Retinal pigment epithelial cell (primary cell): ENCODE measurements around the gene NDUFS4.
"Not testable (repeated sequence)": the region's sequence is repeated elsewhere in the genome, so short reads cannot be mapped to it uniquely, and the experiment has no call there.

Source experiments
- DNase-seq: peaks from one replicate; pipeline ENCODE4 v3.0.0-alpha.2; 2010; ENCODE audit warnings: low read depth
- H3K4me3 ChIP-seq: 2 replicates; pipeline ENCODE4 v1.5.1; 2011; ENCODE audit warnings: mild to moderate bottlenecking, low read length, control low read depth, moderate library complexity
- TF ChIP-seq, protein P1 (sequence below): conservative IDR thresholded peaks from 2 replicates; pipeline ENCODE4 v1.5.1; 2011; ENCODE audit warnings: low read depth, low read length, control low read depth, inconsistent platforms

The NDUFS4 gene

DNA sequence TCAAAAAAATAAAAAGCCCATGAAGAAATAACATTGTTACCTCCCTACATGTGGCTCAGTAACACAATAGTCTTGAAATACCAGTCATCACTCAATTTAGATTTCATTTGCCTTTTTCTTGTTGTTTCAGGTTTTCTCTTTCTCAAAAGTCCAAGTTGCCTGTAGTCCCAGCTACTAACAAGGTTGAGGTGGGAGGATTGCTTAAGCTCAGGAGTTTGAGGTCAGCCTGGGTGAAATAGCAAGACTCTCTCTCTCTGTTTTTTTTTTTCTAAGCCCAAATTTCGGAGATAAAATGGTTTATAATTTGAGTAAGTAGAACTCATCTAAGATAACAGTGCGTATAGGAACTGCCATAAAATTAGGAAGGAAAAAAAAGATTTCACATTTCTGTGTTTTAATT is 17.5 kb upstream of the NDUFS4 start:
- no peak overlapping the region for H3K4me3 ChIP-seq
- DNase-seq: no peak

DNA sequence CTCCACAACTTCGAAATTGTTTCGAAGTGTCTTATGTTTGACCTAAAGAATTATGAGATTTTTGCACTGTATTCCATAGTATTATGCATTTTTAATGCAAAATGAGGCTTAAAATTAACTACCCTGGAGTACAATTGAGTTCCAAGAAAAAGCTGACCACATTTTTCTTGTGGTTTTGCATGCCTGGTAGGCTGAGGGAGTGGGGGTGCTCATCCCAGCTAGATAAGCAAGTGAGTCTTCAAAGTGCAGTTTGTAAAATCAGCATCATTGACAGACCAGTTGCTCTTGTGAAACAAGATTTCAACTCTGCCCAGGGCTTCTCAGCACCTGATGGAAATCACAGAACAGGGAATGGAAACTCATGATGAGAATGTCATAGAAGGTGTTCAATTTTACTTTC is 17.0 kb upstream of the NDUFS4 start:
- no peak overlapping the region for H3K4me3 ChIP-seq
- DNase-seq: no peak
- TF ChIP-seq, protein P1, sequence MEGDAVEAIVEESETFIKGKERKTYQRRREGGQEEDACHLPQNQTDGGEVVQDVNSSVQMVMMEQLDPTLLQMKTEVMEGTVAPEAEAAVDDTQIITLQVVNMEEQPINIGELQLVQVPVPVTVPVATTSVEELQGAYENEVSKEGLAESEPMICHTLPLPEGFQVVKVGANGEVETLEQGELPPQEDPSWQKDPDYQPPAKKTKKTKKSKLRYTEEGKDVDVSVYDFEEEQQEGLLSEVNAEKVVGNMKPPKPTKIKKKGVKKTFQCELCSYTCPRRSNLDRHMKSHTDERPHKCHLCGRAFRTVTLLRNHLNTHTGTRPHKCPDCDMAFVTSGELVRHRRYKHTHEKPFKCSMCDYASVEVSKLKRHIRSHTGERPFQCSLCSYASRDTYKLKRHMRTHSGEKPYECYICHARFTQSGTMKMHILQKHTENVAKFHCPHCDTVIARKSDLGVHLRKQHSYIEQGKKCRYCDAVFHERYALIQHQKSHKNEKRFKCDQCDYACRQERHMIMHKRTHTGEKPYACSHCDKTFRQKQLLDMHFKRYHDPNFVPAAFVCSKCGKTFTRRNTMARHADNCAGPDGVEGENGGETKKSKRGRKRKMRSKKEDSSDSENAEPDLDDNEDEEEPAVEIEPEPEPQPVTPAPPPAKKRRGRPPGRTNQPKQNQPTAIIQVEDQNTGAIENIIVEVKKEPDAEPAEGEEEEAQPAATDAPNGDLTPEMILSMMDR: no peak

More for the DNA sequence above, 17.5 kb upstream of the NDUFS4 start:
- TF ChIP-seq, protein P1: no peak

DNA sequence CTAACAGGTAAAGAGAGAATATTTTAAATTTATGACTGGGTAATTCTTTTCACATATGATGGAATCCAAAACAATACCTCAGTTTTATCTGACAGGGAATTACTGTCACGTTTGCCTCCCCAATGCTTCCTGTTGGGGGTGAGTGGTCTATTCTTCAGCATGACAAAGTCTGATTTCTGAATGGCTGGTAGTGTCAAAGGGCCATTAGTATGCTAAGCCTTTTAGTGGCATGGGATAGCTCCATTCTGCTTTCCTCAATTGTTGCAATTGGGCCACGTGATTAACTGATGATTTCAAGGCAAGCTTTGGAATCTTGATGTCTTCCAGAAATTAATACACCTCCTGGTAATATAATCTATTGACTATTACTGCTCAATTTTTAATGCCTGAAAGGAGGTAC is 14.7 kb upstream of the NDUFS4 start:
- TF ChIP-seq, protein P1: no peak
- DNase-seq: no peak
- H3K4me3 ChIP-seq: no peak overlapping the region

DNA sequence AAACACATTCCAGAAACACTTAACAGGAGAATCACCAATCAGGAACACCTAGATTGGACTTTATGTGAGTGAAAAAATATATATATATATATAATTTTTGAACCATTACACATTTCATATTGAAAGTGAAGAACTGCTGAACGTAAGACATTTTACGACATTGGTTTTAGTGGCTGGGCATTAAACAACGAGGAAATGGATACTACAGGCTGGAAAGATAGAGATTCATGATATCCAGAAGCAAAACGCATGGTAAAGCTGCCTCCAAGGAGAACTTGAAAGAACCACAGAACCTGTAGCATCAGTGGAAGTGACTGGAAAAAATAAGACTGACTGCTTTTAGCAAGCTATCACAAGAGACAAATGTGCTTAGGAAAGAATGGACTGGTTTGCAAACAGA is 13.2 kb upstream of the NDUFS4 start:
- H3K4me3 ChIP-seq: no peak overlapping the region
- DNase-seq: no peak
- TF ChIP-seq, protein P1: no peak

DNA sequence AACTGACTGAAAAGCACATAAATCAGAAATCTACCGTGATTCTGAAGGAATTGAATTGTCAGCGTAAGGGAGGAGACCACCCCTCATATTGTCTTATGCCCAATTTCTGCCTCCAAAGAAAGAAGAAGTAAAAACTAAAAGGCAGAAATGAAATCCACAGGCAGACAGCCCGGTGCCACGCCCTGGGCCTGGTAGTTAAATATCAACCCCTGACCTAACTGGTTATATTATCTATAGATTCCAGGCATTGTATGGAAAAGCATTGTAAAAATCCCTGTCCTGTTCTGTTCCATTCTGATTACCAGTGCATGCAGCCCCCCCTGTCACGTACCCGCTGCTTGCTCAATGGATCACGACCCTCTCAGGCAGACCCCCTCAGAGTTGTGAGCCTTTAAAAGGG is 11.9 kb upstream of the NDUFS4 start:
- not testable (repeated sequence) for DNase-seq, H3K4me3 ChIP-seq

DNA sequence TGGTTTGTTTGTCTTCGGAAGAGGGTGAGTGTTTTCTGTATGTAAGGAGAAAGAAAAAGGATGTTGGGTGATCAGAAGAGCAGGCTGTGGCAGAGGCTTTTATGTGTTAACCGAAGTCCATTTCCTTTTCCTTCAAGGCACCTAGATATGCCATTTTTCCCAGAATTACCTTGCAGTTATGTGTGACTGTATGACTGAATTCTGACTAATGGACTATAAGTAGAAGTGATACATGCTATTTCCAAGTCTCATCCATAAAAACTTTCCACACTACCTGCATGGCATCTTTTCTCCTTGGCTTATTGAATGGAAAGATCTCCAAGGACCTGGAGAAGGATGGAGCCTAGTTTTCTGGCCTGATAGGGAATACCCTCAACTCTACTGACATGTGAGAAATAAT is 10.6 kb upstream of the NDUFS4 start:
- no peak for DNase-seq
- TF ChIP-seq, protein P1: no peak

DNA sequence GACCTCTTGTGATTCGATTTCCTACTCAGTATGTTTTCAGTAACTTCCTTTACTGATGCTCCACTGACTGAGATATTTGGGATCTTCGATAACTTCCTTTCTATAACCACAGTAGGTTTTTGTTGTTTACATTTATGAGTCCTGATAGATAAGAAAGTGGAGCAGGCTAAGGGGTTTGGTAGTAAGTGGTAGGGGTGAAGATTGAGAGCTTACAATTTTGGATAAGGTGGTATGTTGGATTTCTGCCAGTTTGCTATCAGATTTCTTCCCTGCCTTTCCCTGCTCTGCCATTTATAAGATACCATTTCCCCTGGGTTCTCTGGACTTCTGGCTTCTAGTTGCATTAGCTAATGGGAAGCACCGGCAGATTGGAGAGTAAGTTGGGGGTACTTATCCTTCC is 7.9 kb upstream of the NDUFS4 start:
- DNase-seq: no peak
- TF ChIP-seq, protein P1: no peak
- no peak overlapping the region for H3K4me3 ChIP-seq

More for the DNA sequence above, 10.6 kb upstream of the NDUFS4 start:
- H3K4me3 ChIP-seq: no peak overlapping the region

DNA sequence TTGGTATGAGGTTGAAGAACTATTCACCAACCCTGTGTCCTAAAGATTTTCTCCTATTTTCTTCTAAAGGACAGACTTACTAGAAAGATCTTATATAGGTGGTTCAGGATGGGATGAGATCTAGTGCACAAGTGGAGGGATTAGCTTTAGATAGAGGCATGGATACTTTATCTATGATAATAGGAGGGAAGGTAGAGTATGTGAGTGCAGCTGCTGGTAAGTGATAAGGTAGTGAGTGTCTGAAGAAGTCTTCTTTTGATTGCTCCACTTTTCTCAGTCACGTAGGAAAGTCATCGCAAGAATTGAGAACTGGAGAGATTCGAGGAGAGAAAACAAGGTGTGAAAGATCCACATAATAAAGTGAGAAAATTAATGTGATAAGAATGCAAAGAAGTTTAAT is 6.0 kb upstream of the NDUFS4 start:
- TF ChIP-seq, protein P1: no peak
- no peak for DNase-seq

More for the DNA sequence above, 6.0 kb upstream of the NDUFS4 start:
- no peak overlapping the region for H3K4me3 ChIP-seq
